Measurements from ENCODE around the gene MCUB. TPM values are rescaled to one million over a fixed set of nuclear protein-coding genes. Genes with fewer than 3 reads are reported as not detected.

MCUB gene
- total RNA-seq, 2 donors from 2014 or later = 15.5 to 18.5 TPM

DNA sequence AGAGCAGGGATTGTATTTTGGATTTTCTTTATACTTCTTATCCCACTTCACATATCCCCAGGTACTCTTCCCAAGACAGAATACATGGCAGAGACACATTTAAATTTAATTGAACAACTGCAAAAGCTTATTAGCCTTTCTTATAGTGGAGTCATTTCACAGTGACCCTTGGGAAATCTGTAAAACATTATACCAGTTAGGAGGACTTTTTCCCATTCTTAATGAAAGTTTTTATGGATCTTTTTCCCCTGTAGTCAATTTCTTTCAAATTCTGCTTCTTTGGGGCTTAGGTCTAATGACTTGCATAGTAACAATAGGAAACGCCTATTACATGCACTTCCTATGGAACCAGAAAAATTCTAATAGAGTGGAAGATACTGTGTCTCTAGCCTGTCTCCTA lies 14.6 kb upstream of the MCUB start:
- Histone ChIP-seq H3K36me3 (no peaks in the 10 kb centered on the region), H3K9me3 (no peaks in the 10 kb centered on the region), H3K27me3 (replicated peaks; ENCODE audit: insufficient read depth) (no peaks in the 10 kb centered on the region), H3K27ac (no peak overlapping the region), H3K4me1 (replicated peaks) (no peaks in the 10 kb centered on the region), H3K4me3 (no peak overlapping the region)
- intact Hi-C loops (cut with DNase I) = no loop called here
- WGBS = 96% methylated on average over 1 of the region's 1 CpG
- no peak for TF ChIP-seq POLR2AphosphoS5 (IDR thresholded peaks at IDR 0.05)
- TF ChIP-seq, protein P1, sequence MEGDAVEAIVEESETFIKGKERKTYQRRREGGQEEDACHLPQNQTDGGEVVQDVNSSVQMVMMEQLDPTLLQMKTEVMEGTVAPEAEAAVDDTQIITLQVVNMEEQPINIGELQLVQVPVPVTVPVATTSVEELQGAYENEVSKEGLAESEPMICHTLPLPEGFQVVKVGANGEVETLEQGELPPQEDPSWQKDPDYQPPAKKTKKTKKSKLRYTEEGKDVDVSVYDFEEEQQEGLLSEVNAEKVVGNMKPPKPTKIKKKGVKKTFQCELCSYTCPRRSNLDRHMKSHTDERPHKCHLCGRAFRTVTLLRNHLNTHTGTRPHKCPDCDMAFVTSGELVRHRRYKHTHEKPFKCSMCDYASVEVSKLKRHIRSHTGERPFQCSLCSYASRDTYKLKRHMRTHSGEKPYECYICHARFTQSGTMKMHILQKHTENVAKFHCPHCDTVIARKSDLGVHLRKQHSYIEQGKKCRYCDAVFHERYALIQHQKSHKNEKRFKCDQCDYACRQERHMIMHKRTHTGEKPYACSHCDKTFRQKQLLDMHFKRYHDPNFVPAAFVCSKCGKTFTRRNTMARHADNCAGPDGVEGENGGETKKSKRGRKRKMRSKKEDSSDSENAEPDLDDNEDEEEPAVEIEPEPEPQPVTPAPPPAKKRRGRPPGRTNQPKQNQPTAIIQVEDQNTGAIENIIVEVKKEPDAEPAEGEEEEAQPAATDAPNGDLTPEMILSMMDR (IDR thresholded peaks at IDR 0.05) = no peak
- TF ChIP-seq POLR2A (IDR thresholded peaks at IDR 0.05) = no peak
- DNase-seq (ENCODE audit: low spot score) = no peak

DNA sequence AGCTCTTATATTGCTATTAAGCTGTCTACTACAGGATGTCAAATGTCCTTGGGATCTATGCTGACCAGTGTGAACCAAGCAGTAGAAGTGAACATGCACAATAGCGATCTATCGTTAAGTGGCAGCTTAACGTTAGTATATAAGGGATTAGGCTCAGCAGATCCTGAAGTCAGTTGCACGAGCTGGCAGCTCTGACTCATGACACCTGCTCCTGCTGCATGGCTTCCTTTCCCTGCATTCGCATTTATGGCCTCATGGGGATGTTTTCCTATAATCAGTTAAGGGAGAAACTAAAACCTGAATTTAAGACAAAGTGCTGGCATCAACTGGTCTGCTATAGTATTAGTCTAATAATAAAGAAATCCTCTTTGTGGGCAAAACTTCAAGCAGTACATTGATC lies 12.7 kb upstream of the MCUB start:
- TF ChIP-seq POLR2AphosphoS5 (IDR thresholded peaks at IDR 0.05) (no peak), POLR2A (IDR thresholded peaks at IDR 0.05) (no peak)
- TF ChIP-seq, protein P1 (IDR thresholded peaks at IDR 0.05) = no peak

GRCh38 chr4:109548655-109549054 lies 11.4 kb upstream of the MCUB start:
- H3K4me1 ChIP-seq (replicated peaks) = no peaks in the 10 kb centered on the region
- no peak for DNase-seq (ENCODE audit: low spot score)
- no peak for TF ChIP-seq POLR2A (IDR thresholded peaks at IDR 0.05)
- no peaks in the 10 kb centered on the region for H3K27me3 ChIP-seq (replicated peaks; ENCODE audit: insufficient read depth)
- H3K36me3 ChIP-seq = no peaks in the 10 kb centered on the region
- H3K27ac ChIP-seq = no peak overlapping the region
- no peaks in the 10 kb centered on the region for H3K9me3 ChIP-seq
- intact Hi-C loops (cut with DNase I) = no loop called here
- 78% methylated on average over 2 of the region's 2 CpGs for WGBS
- no peak overlapping the region for H3K4me3 ChIP-seq

More for the DNA sequence above, 12.7 kb upstream of the MCUB start:
- H3K4me3 ChIP-seq = no peak overlapping the region
- DNase-seq (ENCODE audit: low spot score) = no peak
- no peak overlapping the region for H3K27ac ChIP-seq
- WGBS = 90% methylated on average over 5 of the region's 5 CpGs
- H3K9me3 ChIP-seq = no peaks in the 10 kb centered on the region
- intact Hi-C loops (cut with DNase I) = no loop called here
- no peaks in the 10 kb centered on the region for H3K36me3 ChIP-seq
- H3K27me3 ChIP-seq (replicated peaks; ENCODE audit: insufficient read depth) = no peaks in the 10 kb centered on the region
- H3K4me1 ChIP-seq (replicated peaks) = no peaks in the 10 kb centered on the region

DNA sequence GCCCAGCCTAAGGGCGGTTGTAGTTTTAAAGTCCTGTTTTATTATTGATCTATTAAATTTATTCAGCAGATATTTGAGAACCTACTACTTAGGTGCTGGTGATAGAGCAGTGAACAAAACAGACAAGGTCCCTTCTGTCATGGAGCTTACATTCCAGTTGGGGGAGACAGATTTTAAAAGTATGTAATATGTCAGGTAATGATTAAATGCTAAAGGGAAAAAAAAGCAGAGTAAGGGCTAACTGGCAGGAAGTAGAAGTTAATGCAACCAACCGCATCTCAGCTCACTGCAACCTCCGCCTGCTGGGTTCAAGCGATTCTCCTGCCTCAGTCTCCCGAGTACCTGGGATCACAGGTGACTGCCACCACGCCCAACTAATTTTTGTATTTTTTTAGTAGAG lies 7.8 kb upstream of the MCUB start:
- no peaks in the 10 kb centered on the region for H3K4me1 ChIP-seq (replicated peaks)
- H3K9me3 ChIP-seq = no peaks in the 10 kb centered on the region
- no peak overlapping the region for H3K4me3 ChIP-seq
- WGBS = 94% methylated on average over 6 of the region's 6 CpGs
- no peaks in the 10 kb centered on the region for H3K27me3 ChIP-seq (replicated peaks; ENCODE audit: insufficient read depth)
- no peak overlapping the region for H3K27ac ChIP-seq
- TF ChIP-seq POLR2AphosphoS5 (IDR thresholded peaks at IDR 0.05) = no peak
- TF ChIP-seq, protein P1 (IDR thresholded peaks at IDR 0.05) = no peak
- TF ChIP-seq POLR2A (IDR thresholded peaks at IDR 0.05) = no peak
- DNase-seq (ENCODE audit: low spot score) = no peak
- no peaks in the 10 kb centered on the region for H3K36me3 ChIP-seq
- intact Hi-C loops (cut with DNase I) = no loop called here

- WGBS = 92% methylated on average over 2 of the region's 2 CpGs
- no peaks in the 10 kb centered on the region for H3K36me3 ChIP-seq
- no peak overlapping the region for H3K27ac ChIP-seq
- TF ChIP-seq, protein P1 (IDR thresholded peaks at IDR 0.05) = no peak
- TF ChIP-seq POLR2A (IDR thresholded peaks at IDR 0.05) (no peak), POLR2AphosphoS5 (IDR thresholded peaks at IDR 0.05) (no peak)
- H3K27me3 ChIP-seq (replicated peaks; ENCODE audit: insufficient read depth) = no peaks in the 10 kb centered on the region
- intact Hi-C loops (cut with DNase I) = no loop called here
- no peak overlapping the region for H3K4me3 ChIP-seq
- H3K9me3 ChIP-seq = no peaks in the 10 kb centered on the region
- H3K4me1 ChIP-seq (replicated peaks) = no peaks in the 10 kb centered on the region
- DNase-seq (ENCODE audit: low spot score) = no peak
Measured at GRCh38 chr4:109553130-109553529, 6.9 kb upstream of the MCUB start.

Data from prostate gland (tissue), 2 donors.